H1 (cell line): ENCODE data around the gene NMRAL1. TPM values are rescaled to one million over a fixed set of nuclear protein-coding genes. Genes with fewer than 3 reads are reported as not detected.

Experiments
- CTBP2 ChIP-seq: IDR thresholded peaks from 2 replicates; pipeline ENCODE4 v1.7.0; 2011; ENCODE audit warnings: borderline replicate concordance, mild to moderate bottlenecking, moderate library complexity, mixed read lengths, low read length; ENCODE audit not compliant: insufficient read depth, insufficient read length
- EZH2 ChIP-seq: fragments of 200-600 bp; sonication (generic); IDR thresholded peaks from 2 replicates; pipeline ENCODE4 v1.7.1; 2012; ENCODE audit warnings: low read depth, mild to moderate bottlenecking, moderate library complexity, low read length, inconsistent platforms; ENCODE audit not compliant: severe bottlenecking
- JUN ChIP-seq: IDR thresholded peaks from 2 replicates; pipeline ENCODE4 v1.6.1; 2011; ENCODE audit warnings: low read depth, mild to moderate bottlenecking, improper control_type of control experiment, low read length
- POLR2AphosphoS5 ChIP-seq: IDR thresholded peaks from 2 replicates; pipeline ENCODE4 v1.6.1; 2011; ENCODE audit warnings: low read depth, low read length
- POU5F1 ChIP-seq: IDR thresholded peaks from 2 replicates; pipeline ENCODE4 v1.6.1; 2011; ENCODE audit warnings: low read depth, mild to moderate bottlenecking, low read length, moderate library complexity
- SP2 ChIP-seq: IDR thresholded peaks from 2 replicates; pipeline ENCODE4 v1.6.1; 2012; ENCODE audit warnings: mild to moderate bottlenecking, low read length, inconsistent platforms
- polyA plus RNA-seq, 7 experiments: library from polyadenylated mRNA; depleted of rRNA in 3 of 7; stranded (reverse) in 5 of 7; unstranded in 2 of 7; fragments of >200 nt in 5 of 7; fragments of 200-250 nt in 2 of 7; gene quantifications; 1 replicate in 5 of 7; 2 replicates in 1 of 7; 4 replicates in 1 of 7; pipeline versions ENCODE4 v1.2.1 to v1.2.3, GENCODE V29; 2011 to 2013; ENCODE audit warnings: missing spikeins in 2 of 7, mixed read lengths in 2 of 7
- total RNA-seq: library from RNA; stranded (reverse); fragmentation: NEBNext Ultra II Directional; extraction: Animal tissue kit (Norgen Biotek cat#: 25700); gene quantifications from 2 replicates; pipeline ENCODE4 v1.2.1, GENCODE V29; 2021

Gene NMRAL1
- total and polyA plus RNA-seq, 2 of the 8 experiments (the other 6 are each of a cell fraction or from before 2014, with no cell fraction given), result 66.8 to 143 TPM

DNA sequence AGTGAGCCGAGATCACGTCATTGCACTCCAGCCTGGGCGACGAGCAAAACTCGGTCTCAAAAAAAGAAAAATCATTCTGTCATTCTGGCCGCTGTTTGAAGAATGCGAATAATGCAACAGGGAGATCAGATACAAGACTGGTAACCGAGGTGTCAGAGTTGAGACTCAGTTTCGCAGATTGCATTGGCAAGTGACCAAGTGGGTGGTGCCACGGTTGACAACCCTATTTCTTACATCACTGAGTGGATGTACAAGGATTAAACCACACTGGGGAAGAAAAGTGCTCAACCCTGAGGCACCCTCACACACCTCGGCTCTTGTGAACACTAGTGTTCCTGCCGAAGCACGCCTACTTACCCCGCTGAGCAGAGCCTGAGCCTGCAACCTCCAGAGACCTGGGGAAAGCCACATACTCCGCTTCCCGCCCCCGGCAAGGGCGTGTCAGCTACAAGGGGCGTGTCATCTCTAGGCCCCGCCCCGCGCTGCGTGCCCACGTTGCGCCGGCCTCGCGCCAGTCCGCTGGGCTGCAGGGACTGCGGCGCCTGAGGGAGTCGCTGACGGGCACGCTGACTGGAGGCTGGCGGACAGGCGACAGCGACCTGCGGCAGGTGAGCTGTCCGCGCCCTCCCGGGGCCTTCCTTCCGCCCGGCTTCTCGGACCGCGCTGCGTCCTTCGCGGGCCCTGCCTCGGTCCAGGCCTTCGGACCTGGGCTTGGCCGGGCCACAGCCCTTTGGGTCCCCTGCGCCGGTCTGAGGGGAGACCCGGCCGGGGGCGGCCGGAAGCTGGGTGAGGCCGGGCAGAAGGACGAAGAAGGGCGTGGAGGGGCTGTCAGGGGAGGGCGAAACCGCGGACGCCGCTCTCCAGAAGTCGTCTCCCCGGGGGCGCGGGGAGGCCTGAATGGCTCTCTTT, 1.7 kb upstream of the NMRAL1 start, which contains the start of gene HMOX2 (continued):
- TF ChIP-seq CTBP2, result peak; percentile 56
- TF ChIP-seq EZH2, result no peak
- TF ChIP-seq POLR2AphosphoS5, result peak; percentile 84
- TF ChIP-seq POU5F1, result no peak
- TF ChIP-seq JUN, result no peak
- no peak for TF ChIP-seq SP2
